Muscle of arm (tissue), 14 donors: Measurements from ENCODE around the gene RNASE2. TPM values are rescaled to one million over a fixed set of nuclear protein-coding genes. Genes with fewer than 3 reads are reported as not detected.
"Not testable (repeated sequence)": the region's sequence is repeated elsewhere in the genome, so short reads cannot be mapped to it uniquely, and the experiment has no call there.

Source experiments
- DNase-seq: peaks from one replicate; pipeline ENCODE4 v3.0.0-alpha.2; 2013
- long read RNA-seq, 11 donors: transcript quantifications; one replicate each; lab custom pipeline, GENCODE V29; 2026
- polyA plus RNA-seq, 12 donors: library from polyadenylated mRNA; unstranded; fragments of 120-200 nt; gene quantifications; one replicate each; pipeline ENCODE4 v1.2.1, GENCODE V29; 2013; ENCODE audit not compliant: insufficient read length in 12 of 12

The RNASE2 gene
- polyA plus RNA-seq = 10 to 100 TPM in 1 of 12 donors, 1 to 10 TPM in 1, under 1 TPM in 7, not detected in 3; 0.40 to 13.3 (median 0.72) TPM
- long read RNA-seq, donor 1, partial matches to known transcripts = 0 of 1 reads
- long read RNA-seq, donor 1, other reads (novel, unspliced or antisense) = 0 of 1 reads
- long read RNA-seq, donor 2 = 0 reads
- long read RNA-seq, donor 3 = 0 reads
- long read RNA-seq, donor 4 = 0 reads
- long read RNA-seq, donor 5 = 0 reads
- long read RNA-seq, donor 6 = 0 reads
- long read RNA-seq, donor 7 = 0 reads
- long read RNA-seq, donor 8 = 0 reads
- long read RNA-seq, donor 9, partial matches to known transcripts = 0 of 1 reads
- long read RNA-seq, donor 9, other reads (novel, unspliced or antisense) = 0 of 1 reads
- long read RNA-seq, donor 10 = 0 reads
- long read RNA-seq, donor 11, partial matches to known transcripts = 0 of 1 reads
- long read RNA-seq, donor 11, other reads (novel, unspliced or antisense) = 0 of 1 reads

DNA sequence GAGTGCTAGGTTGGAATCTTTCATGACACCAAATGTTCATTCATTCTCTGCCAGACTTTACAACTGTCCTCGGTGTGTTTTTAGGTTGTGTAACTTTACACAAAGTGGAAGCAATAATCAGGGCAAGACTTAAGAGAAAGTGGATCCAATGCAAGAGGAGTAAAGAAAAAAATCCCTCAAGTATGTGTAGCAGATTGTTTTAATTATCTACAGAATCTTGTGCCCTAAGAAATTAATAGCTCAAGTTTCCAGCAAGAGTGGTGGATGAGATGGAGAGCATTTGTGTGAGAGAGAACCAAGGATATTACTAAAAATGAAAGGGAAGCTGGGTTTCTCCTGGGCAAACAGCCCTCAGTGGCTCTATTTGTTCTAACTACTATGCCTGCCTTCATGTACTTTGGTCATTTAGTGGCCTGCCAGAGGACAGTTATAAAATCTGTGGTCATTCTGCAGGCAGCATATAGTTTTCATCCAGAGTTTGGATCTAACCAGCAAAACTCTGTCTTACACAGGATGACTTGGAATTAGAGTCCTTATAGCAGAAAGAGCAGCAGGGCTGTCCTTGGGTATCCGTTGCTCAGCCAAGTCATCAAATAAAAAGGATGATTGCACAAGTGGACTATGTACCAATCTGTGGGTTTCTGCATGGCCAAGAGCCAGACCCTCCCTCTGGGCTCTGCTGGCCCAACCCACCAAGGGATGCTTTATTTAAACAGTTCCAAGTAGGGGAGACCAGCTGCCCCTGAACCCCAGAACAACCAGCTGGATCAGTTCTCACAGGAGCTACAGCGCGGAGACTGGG, at the start of gene RNASE2:
RNASE2 (plus strand) TSS at position 752 of the 802 bp plus-strand sequence. CDS start 285 bp downstream, outside the sequence.
- not testable (repeated sequence) for DNase-seq

DNA sequence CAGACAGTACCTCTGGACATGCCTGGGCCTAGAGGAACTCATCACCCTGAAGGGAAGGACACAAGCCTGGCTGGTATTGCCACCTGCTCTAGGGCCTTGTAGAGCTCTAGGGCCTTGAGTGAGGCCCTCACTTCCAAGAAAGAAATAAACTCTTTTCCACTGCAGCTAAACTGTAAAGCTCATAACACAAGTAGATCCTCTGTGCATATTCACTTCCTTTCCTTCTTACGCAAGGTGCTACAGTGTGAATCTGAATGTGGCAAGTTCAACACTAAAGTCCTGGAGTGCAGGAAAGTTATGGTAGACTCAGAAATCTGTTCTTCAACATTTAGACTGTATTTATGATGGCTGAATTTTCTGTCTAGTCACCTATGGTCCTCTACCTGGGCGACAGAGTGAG, 49.6 kb upstream of the RNASE2 start:
- no peak for DNase-seq

DNA sequence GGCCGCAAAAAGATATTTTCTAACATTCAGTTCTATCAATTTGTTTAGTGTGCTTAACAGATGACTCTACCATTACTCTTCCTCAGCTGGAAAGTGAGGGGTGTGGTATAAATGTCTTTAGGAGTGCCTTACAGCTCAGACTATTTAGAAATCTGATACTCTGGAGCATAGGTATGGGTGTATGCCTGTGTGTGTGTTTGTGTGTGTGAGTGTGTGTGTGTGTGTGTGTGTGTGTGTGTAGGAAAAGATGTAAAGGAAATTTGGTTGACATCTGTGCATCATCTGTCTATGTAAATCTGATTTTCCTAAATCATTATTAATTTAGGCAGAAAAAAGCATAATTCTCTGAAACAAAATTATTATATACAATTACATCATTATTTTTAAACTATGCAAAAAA, 48.1 kb upstream of the RNASE2 start:
- no peak for DNase-seq

DNA sequence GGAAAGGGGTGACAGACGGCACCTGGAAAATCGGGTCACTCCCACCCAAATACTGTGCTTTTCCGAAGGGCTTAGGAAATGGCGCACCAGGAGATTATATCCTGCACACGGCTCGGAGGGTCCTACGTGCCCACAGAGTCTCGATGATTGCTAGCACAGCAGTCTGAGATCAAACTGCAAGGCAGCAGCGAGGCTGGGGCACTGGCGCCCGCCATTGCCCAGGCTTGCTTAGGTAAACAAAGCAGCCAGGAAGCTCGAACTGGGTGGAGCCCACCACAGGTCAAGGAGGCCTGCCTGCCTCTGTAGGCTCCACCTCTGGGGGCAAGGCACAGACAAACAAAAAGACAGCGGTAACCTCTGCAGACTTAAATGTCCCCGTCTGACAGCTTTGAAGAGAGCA, 44.5 kb upstream of the RNASE2 start:
- DNase-seq = not testable (repeated sequence)

DNA sequence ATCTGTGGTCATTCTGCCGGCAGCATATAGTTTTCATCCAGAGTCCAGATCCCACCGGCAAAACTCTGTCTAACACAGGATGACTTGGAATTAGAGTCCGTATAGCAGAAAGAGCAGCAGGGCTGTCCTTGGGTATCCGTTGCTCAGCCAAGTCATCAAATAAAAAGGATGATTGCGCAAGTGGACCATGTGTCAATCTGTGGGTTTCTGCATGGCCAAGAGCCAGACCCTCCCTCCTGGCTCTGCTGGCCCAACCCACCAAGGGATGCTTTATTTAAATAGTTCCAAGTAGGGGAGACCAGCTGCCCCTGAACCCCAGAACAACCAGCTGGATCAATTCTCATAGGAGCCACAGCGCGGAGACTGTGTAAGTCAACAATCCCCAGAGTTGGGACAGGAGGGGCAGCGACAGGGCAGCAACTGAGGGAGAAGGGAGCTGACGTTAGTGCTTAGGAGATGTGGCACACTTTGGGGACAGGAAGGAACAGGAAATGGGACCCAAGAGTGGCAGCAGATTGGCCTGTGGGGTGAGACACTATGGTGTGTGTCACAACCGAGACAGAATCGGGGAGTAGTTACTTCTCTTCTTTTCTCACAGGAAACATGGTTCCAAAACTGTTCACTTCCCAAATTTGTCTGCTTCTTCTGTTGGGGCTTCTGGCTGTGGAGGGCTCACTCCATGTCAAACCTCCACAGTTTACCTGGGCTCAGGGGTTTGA, 36.1 kb upstream of the RNASE2 start:
- DNase-seq = not testable (repeated sequence)

DNA sequence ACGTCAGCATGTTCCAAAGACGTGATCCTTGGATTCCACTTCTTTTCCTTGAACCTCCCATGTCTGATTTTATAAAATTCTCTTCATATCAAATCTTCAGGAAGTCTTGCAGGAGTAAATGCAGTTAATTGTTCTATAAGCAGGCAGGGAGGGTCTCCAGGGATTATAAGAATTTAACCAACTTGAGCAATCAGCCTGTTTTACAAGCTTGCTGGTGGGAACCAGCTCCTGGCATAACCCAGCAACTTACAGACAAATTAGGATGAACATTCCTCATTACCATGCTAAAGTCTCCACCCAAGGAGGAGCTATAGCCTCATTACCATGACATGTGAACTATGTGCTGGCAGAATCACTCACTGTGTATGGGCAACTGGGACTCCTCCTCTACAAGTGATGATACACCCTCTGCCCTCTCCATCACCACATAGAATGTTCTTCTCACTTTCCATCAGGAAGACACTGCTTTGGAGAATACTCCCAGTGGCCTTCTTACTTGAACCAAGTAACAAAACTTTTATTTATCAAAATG, 31.5 kb upstream of the RNASE2 start:
- not testable (repeated sequence) for DNase-seq

DNA sequence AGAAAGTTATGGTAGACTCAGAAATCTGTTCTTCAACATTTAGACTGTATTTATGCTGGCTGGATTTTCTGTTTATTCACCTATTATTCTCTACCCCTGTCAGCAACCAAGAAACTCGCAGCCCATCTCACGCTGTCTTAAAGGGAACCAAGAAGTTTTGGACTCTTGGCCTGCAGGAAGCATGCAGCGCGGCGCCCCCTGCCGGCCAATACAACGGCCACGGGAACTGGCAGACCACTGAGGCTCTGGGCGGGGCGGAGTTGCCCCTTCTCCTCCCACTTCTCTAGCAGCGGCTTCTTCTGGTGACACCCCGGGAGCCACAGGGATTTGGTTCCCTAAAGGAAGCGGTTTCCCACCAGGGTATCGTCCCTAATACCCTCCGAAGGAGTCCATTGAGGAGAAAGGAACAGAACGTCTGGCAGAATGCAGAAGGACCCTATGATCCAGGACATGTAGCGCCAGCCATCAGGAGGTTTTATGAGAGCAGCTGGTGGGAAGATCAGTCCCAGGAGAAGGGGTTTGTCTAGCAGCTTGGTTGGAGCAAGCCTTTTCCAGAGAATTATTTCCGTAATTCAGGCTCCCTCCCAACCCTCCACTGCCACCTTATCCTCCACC, 21.0 kb upstream of the RNASE2 start:
- DNase-seq = no peak

DNA sequence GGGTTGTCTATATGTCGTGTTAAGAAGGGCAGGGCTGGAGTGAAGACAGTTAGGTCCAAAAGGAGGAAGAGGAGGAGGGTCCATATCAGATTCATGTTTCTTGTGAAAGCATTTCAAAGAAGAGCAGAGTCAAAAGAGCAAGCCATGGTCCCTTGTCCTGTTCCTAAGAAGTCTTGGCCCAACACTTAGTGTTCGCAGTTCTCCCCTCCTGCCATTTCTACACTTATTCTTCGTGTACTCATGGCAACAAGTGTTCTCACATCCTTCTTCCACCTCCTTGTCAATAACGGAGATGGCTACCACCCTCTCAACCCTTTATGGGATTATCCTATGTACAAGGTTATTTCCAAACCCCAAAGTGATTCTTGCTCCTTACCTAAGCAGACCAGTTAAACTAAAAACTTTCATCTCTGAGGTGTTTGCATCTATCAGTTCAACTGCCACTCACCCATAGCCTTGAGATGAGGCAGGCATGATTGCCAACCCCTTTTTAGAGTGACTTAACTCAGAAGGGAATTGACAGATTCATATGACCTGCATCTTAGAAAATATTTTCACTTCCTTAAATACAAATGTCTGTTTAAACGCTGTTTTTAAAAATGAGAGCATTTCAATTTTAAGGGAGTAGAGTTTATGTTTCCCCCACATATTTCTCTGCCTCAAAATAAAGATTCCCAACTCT, 19.8 kb upstream of the RNASE2 start:
- DNase-seq = no peak

DNA sequence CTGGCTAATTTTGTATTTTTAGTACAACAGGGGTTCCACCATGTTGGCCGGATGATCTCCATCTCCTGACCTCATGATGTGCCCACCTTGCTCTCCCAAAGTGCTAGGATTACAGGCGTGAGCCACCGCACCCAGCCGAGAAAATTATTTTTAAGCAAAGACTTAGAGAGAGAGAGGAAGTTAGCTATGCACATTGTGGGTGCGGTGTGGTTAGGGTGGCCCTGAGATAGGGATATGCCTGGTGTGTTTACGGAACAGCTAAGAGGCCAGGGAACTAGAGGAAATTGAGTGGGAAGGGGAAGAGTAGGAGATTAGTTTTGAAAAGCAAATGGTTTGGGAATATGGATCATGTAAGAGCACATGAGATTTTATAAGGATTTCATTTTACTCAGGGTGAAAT, 10.1 kb upstream of the RNASE2 start:
- not testable (repeated sequence) for DNase-seq

DNA sequence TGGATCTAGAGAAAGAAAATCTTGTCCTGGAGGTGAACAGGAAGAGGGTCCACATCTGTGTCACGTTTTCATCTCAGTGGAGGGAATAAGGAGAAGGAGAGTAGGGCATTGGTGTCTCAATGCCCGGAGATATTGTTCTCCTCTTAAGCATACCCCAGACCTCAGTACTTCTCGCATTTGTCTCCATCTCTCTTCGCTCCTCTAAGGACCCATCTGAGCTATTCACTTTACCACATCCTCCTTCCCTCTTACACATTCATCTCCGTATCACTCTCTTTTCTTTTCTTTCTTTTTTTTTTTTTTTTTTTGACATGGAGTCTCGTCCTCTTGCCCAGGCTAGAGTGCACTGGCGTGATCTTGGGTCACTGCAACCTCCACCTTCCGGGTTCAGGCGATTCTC, 8.6 kb upstream of the RNASE2 start:
- DNase-seq = not testable (repeated sequence)

DNA sequence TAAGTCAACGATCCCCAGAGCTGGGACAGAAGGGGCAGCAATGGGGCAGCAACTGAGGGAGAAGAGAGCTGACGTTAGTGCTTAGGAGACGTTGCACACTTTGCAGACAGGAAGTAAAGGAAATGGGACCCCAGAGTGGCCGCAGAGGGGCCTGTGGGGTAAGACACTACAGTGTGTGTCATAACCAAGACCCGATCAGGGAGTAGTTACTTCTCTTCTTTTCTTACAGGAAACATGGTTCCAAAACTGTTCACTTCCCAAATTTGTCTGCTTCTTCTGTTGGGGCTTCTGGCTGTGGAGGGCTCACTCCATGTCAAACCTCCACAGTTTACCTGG, 219 bp downstream of the RNASE2 start:
- DNase-seq = not testable (repeated sequence)

DNA sequence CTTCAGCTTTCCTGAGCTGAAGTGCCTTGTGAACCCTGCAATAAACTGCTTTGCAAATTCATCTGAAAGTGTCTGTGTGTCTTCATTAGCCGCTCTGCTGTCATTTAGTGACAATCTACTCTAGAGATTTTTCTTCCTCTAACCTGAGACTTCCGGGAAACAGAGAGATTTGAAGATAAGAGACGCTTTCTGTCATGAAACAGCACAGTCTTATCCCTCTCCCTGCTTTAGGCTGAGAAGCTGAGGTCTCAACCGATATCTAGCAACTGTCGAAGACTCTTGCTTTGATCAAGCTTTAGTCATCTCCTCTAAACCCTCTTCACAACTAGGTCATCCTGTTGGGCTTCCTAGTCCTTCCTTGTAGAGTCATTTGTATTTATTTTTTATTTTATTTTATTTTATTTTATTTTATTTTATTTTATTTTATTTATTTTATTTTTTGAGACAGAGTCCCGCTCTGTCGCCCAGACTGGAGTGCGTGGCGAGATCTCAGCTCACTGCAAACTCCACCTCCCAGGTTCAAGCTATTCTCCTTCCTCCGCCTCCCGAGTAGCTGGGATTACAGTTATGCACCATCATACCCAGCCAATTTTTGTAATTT, 1.2 kb downstream of the RNASE2 start:
- no peak for DNase-seq

DNA sequence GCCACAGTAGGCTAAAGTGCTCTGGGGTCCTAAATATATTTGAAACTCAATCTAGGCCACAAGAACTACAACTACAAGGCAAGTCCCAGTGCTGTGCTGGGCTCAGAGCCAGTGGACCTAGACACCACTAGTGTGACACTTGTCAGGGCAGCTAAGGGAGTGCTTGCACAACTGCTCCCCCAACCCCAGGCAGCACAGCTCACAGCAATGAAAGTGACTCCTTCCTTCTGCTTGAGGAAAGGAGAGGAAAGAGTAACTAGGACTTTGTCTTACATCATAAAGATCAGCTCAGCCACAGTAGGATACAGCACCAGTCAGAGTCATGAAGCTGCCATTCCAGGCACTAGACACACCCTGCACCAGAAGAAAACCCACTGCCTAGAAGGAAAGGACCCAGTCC, 3.7 kb downstream of the RNASE2 start:
- DNase-seq = not testable (repeated sequence)

DNA sequence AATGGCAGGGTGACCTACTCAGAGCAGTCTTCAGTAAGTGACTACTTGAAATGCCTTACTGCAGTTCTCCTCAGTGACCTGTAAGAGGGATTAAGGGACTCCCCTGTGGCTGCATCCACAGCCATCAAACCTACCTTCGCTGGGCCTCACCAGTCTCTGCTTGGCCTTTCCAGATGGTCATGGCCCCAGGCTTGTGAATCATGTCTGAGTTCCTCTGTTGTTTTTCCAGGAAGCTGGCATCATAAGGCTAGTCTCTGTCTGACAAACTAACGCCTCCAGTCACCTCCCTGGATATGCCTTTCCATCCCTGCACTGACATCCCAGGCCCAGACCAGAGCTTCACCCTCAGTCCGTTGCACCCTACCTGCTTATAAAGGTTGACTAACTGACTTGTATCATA, 14.0 kb downstream of the RNASE2 start:
- no peak for DNase-seq

DNA sequence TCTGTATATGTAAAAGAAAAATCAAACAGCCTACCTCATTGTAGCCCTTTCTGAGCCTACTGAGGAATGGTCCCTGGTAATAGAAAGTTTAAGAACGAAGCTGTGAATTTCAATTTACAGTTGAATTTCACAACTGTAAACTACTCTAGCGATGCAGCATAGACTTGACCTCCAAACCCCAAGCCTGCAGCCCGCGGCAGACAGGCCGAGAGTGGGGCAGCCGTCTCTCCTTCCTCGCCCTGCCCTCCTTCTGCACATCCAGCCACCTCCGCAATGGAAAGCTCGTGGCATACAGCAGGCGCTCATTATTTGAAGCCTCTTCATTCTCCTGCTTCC, 15.3 kb downstream of the RNASE2 start:
- no peak for DNase-seq

DNA sequence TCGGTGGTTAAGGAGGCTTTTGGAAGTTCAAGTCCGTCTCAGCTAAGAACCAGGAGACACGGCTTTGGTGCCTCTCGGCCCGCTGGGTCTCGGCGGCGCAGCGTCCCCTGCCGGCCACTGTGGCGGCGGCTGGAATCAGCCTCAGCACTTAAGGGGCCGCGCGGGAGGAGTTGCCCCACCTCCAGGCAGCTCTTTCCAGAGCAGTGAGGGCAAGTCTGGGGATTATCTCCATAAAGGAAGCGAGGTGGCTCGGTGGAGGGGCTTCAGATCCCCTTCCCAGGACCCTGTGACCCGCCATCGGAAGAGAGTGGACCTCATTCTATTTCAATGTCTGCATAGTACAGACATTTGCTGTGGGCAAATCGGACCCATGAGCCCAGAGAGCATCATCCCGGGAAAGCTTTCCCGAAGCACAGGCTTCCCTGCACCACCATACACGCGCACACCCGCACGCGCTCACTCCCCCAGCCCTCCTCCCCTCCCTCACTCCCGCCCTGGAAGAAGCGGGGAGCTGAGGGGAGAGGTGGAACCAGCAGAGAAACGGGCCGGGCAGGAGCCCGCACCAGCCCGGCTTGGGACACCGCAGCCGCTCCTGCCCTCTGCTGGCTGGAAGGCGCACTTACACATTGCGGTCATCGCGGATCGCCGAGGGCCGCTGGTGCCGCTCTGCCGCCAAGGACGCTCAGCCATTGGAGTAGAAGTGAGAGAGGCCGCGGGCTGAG, 15.9 kb downstream of the RNASE2 start:
- peak; percentile 83 for DNase-seq

DNA sequence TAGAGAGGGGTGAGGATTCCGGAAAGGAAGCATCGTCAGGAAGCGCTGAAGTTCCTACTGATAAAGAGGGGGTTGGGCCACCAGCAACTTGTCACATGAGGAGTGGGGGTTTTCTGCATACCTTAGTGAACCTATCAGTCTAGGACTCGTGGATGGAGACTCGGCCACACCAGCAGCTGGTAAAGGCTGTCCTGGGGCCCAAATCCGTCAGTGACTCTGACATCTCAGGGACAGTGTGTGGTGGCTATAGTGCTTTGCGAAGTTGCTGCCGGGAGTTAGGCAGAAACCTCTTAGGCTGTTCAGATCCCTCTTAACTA, 16.4 kb downstream of the RNASE2 start:
- no peak for DNase-seq

DNA sequence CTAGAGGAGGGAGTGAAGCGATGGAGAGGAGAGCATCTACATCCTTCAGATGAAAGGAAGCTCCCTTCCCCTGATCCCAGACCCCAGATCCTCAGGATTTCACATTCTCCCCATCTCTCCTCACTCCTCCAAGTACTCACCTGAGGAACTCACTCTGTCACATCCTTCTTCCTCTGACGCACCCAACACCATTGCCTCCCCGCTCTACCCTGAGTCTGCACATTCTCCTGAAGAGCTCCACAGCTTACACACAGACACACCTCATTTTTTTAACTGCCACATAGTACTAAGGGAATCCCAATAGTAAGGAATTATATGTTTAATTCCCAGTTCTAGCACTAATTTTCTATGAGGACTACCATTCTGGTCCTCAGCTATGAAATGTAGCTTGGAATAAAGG, 18.2 kb downstream of the RNASE2 start:
- no peak for DNase-seq

DNA sequence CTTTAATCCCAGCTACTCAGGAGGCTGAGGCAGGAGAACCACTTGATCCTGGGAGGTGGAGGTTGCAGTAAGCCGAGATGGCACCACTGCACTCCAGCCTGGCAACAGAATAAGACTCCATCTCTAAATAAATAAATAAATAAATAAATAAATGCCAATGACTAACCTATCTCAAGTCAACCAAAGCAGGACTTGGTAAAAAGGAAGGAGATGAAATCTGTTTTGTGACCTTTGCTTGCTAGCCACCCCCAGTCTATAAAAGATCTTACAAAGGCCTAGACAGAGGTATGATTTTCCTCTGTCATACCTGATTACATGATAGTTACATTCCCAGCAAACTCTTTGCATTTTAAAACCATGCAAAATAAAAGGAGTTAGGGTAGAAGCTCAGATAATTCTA, 21.0 kb downstream of the RNASE2 start:
- DNase-seq = no peak

DNA sequence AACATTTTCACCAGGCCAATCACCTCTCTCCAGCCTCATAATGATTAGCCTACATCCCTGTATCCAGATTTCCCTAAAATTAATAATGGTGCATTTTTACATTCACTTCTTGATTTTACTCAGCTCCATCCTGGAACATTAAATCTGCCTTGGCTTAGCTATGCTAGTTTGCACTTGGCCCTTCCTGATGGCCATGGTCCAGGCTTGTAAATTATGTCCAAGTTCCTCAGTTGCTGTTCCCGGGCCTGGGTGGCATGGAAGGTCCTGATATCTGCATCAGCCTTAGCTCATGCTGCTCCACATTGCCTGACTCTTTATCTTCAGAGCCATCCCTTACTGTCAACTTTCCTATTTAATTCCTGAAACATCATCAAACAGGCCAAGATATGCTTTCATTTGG, 23.4 kb downstream of the RNASE2 start:
- no peak for DNase-seq
